H1 (cell line): ENCODE data around the gene CENPB. TPM values are rescaled to one million over a fixed set of nuclear protein-coding genes. Genes with fewer than 3 reads are reported as not detected.

Experiments used
- CTCF ChIA-PET: fragments of 300-600 bp; sonication (Branson Sonifier 250); formaldehyde crosslinking; loops from one replicate; lab custom pipeline; 2021; ENCODE audit not compliant: partially characterized antibody; lab: Charles Lee
- POLR2A ChIA-PET: fragments of 300-600 bp; sonication (Branson Sonifier 250); formaldehyde crosslinking; loops from one replicate; lab custom pipeline; 2021; ENCODE audit warnings: inconsistent platforms; ENCODE audit not compliant: partially characterized antibody; lab: Charles Lee
- DNase-seq, 2 experiments: peaks; one replicate each; pipeline versions ENCODE4 v3.0.0 to v3.0.0-alpha.2; 2010 to 2022; ENCODE audit warnings: low spot score in 2 of 2, low read depth in 1 of 2, mixed read lengths in 1 of 2
- FAIRE-seq: peaks from 2 replicates; lab custom pipeline; 2011; peaks lifted over from hg19 to GRCh38; lab: Jason Lieb, UNC
- H2AFZ ChIP-seq: 2 replicates; pipeline ENCODE4 v1.8.1; 2012; ENCODE audit warnings: low read length, inconsistent platforms
- H2AK5ac ChIP-seq: 2 replicates; pipeline ENCODE4 v1.6.1; 2013; ENCODE audit warnings: low read depth, low read length
- H2BK120ac ChIP-seq: replicated peaks from 2 replicates; pipeline ENCODE3; 2013; ENCODE audit warnings: low read depth, low read length, inconsistent platforms
- H2BK12ac ChIP-seq: 2 replicates; pipeline ENCODE4 v1.6.1; 2013; ENCODE audit warnings: low read depth, low read length
- H2BK15ac ChIP-seq: 2 replicates; pipeline ENCODE4 v1.6.1; 2013; ENCODE audit warnings: low read length
- H2BK20ac ChIP-seq: 2 replicates; pipeline ENCODE4 v1.6.1; 2013; ENCODE audit warnings: low read length
- H2BK5ac ChIP-seq: 2 replicates; pipeline ENCODE4 v1.6.1; 2013; ENCODE audit warnings: low read depth, low read length
- H3K14ac ChIP-seq: 2 replicates; pipeline ENCODE4 v1.6.1; 2013; ENCODE audit warnings: inconsistent platforms; ENCODE audit not compliant: insufficient read length
- H3K18ac ChIP-seq: 2 replicates; pipeline ENCODE4 v1.6.1; 2013; ENCODE audit warnings: low read length; ENCODE audit errors: extremely low read depth
- H3K23ac ChIP-seq: 2 replicates; pipeline ENCODE4 v1.6.1; 2013; ENCODE audit warnings: inconsistent platforms; ENCODE audit not compliant: insufficient read length
- H3K23me2 ChIP-seq: 2 replicates; pipeline ENCODE4 v1.6.1; 2013; ENCODE audit warnings: low read depth, low read length
- H3K27ac ChIP-seq: 2 replicates; pipeline ENCODE4 v1.6.1; 2011; ENCODE audit warnings: low read depth, low read length, inconsistent platforms
- H3K27me3 ChIP-seq, 4 experiments: replicated peaks in 1 of 4; 1 replicate in 1 of 4; 2 replicates in 3 of 4; pipeline versions ENCODE4 v1.6.1 to v1.8.1; 2011 to 2013; ENCODE audit warnings: low read length in 3 of 4, mild to moderate bottlenecking in 3 of 4, inconsistent platforms in 2 of 4, mixed read lengths in 2 of 4, moderate library complexity in 1 of 4; ENCODE audit not compliant: control insufficient read depth in 3 of 4, insufficient read depth in 3 of 4; ENCODE audit errors: extremely low read depth in 1 of 4
- H3K36me3 ChIP-seq, 4 experiments: 2 replicates each; pipeline versions ENCODE4 v1.6.1 to v1.8.1; 2011 to 2013; ENCODE audit warnings: mild to moderate bottlenecking in 4 of 4, low read length in 3 of 4, moderate library complexity in 2 of 4, control low read depth in 1 of 4, inconsistent platforms in 1 of 4; ENCODE audit not compliant: insufficient read depth in 4 of 4, control insufficient read depth in 2 of 4
- H3K4ac ChIP-seq: replicated peaks from 2 replicates; pipeline ENCODE3; 2013; ENCODE audit warnings: low read length, low read depth, mixed read lengths, inconsistent platforms; ENCODE audit not compliant: insufficient read length
- H3K4me1 ChIP-seq, 4 experiments: replicated peaks in 1 of 4; 1 replicate in 1 of 4; 2 replicates in 3 of 4; pipeline versions ENCODE4 v1.6.1 to v1.8.1; 2011 to 2013; ENCODE audit warnings: low read length in 3 of 4, inconsistent platforms in 2 of 4, mixed read lengths in 1 of 4; ENCODE audit not compliant: insufficient read depth in 4 of 4, control insufficient read depth in 3 of 4
- H3K4me2 ChIP-seq, 2 experiments: 2 replicates each; pipeline versions ENCODE4 v1.6.1 to v1.8.1; 2011 to 2013; ENCODE audit warnings: low read depth in 2 of 2, low read length in 2 of 2, control low read depth in 1 of 2, inconsistent platforms in 1 of 2, mild to moderate bottlenecking in 1 of 2; ENCODE audit not compliant: insufficient read depth in 1 of 2
- H3K4me3 ChIP-seq, 4 experiments: fragments of 200-600, 300-600 bp in 1 of 4; sonication (generic), shearing (Covaris generic), sonication (Bioruptor Twin) in 1 of 4; 2 replicates each; pipeline versions ENCODE4 v1.5.1 to v1.8.1; 2011 to 2016; ENCODE audit warnings: low read length in 4 of 4, low read depth in 3 of 4, control low read depth in 2 of 4, inconsistent platforms in 2 of 4, mild to moderate bottlenecking in 2 of 4, mixed read lengths in 1 of 4, moderate library complexity in 1 of 4; ENCODE audit not compliant: insufficient read depth in 2 of 4; ENCODE audit errors: extremely low read depth in 1 of 4
- H3K56ac ChIP-seq: replicated peaks from 2 replicates; pipeline ENCODE3; 2013; ENCODE audit warnings: low read depth, mild to moderate bottlenecking, mixed read lengths, low read length, inconsistent platforms; ENCODE audit not compliant: insufficient read length
- H3K79me1 ChIP-seq: 2 replicates; pipeline ENCODE4 v1.6.1; 2013; ENCODE audit warnings: low read depth, low read length, control low read depth
- H3K79me2 ChIP-seq, 2 experiments: 2 replicates each; pipeline versions ENCODE4 v1.6.1 to v1.8.1; 2012 to 2013; ENCODE audit warnings: low read length in 2 of 2, mild to moderate bottlenecking in 2 of 2, inconsistent platforms in 1 of 2; ENCODE audit not compliant: insufficient read depth in 2 of 2, control insufficient read depth in 1 of 2
- H3K9ac ChIP-seq, 4 experiments: replicated peaks in 1 of 4; 1 replicate in 1 of 4; 2 replicates in 3 of 4; pipeline versions ENCODE4 v1.6.1 to v1.8.1; 2011 to 2013; ENCODE audit warnings: low read depth in 3 of 4, low read length in 3 of 4, control low read depth in 2 of 4, mild to moderate bottlenecking in 2 of 4, moderate library complexity in 2 of 4, inconsistent platforms in 1 of 4; ENCODE audit errors: extremely low read depth in 1 of 4
- H3K9me3 ChIP-seq, 2 experiments: 2 replicates each; pipeline versions ENCODE4 v1.6.1 to v1.8.1; 2012 to 2013; ENCODE audit warnings: mild to moderate bottlenecking in 2 of 2, moderate library complexity in 2 of 2, control low read depth in 1 of 2, inconsistent platforms in 1 of 2, low read depth in 1 of 2, low read length in 1 of 2, mixed read lengths in 1 of 2; ENCODE audit not compliant: insufficient read depth in 2 of 2
- H4K20me1 ChIP-seq, 2 experiments: replicated peaks in 1 of 2; 2 replicates each; pipeline versions ENCODE3 to v1.8.1; 2011 to 2013; ENCODE audit warnings: inconsistent platforms in 2 of 2, low read length in 2 of 2, mild to moderate bottlenecking in 1 of 2; ENCODE audit not compliant: insufficient read depth in 2 of 2, control insufficient read depth in 1 of 2
- H4K5ac ChIP-seq: 2 replicates; pipeline ENCODE4 v1.6.1; 2013; ENCODE audit warnings: low read length, low read depth, mixed read lengths, inconsistent platforms; ENCODE audit not compliant: insufficient read length
- H4K8ac ChIP-seq: 2 replicates; pipeline ENCODE4 v1.8.0; 2013; ENCODE audit warnings: mild to moderate bottlenecking, moderate library complexity, low read length, inconsistent platforms; ENCODE audit not compliant: insufficient read depth; ENCODE audit errors: extremely low read depth
- H4K91ac ChIP-seq: replicated peaks from 2 replicates; pipeline ENCODE3; 2013; ENCODE audit warnings: low read length, mixed read lengths, inconsistent platforms; ENCODE audit not compliant: insufficient read length
- CBX8 ChIP-seq: fragments of 300-800, 300-1000 bp; sonication (generic); IDR thresholded peaks from 2 replicates; pipeline ENCODE4 v1.7.1; 2016; ENCODE audit warnings: low read depth, low read length, borderline replicate concordance
- EP300 ChIP-seq, 2 experiments: IDR thresholded peaks; 1 replicate in 1 of 2; 2 replicates in 1 of 2; pipeline ENCODE4 v1.6.1; 2011 to 2012; ENCODE audit warnings: low read depth in 2 of 2, low read length in 2 of 2, mild to moderate bottlenecking in 2 of 2, borderline replicate concordance in 1 of 2, inconsistent platforms in 1 of 2, moderate library complexity in 1 of 2
- POLR2AphosphoS5 ChIP-seq: IDR thresholded peaks from 2 replicates; pipeline ENCODE4 v1.6.1; 2011; ENCODE audit warnings: low read depth, low read length
- SIRT6 ChIP-seq: IDR thresholded peaks from one replicate; pipeline ENCODE4 v1.7.1; 2012; ENCODE audit warnings: low read length, inconsistent platforms
- TEAD4 ChIP-seq: IDR thresholded peaks from 2 replicates; pipeline ENCODE4 v1.6.1; 2012; ENCODE audit warnings: low read depth, low read length, inconsistent platforms, mixed read lengths
- YY1 ChIP-seq: IDR thresholded peaks from 2 replicates; pipeline ENCODE4 v1.6.1; 2011; ENCODE audit warnings: low read depth, mild to moderate bottlenecking, low read length
- WGBS, 2 experiments: shearing (Covaris generic) in 1 of 2; methylation state at CpG; one replicate each; pipeline versions ENCODE4 v1.1.6 to v1.1.7; 2013 to 2015; ENCODE audit warnings: low lambda C conversion rate in 2 of 2, mixed read lengths in 2 of 2, inconsistent platforms in 1 of 2, low coverage in 1 of 2, missing lambda C conversion rate in 1 of 2; ENCODE audit not compliant: insufficient replicate concordance in 2 of 2, insufficient coverage in 1 of 2, insufficient read length in 1 of 2; ENCODE audit errors: extremely low coverage in 1 of 2, missing lambda C conversion rate in 1 of 2; 5-methylcytosine and 5-hydroxymethylcytosine counted together
- polyA plus RNA-seq, 7 experiments: library from polyadenylated mRNA; depleted of rRNA in 3 of 7; stranded (reverse) in 5 of 7; unstranded in 2 of 7; fragments of >200 nt in 5 of 7; fragments of 200-250 nt in 2 of 7; gene quantifications; 1 replicate in 5 of 7; 2 replicates in 1 of 7; 4 replicates in 1 of 7; pipeline versions ENCODE4 v1.2.1 to v1.2.3, GENCODE V29; 2011 to 2013; ENCODE audit warnings: missing spikeins in 2 of 7, mixed read lengths in 2 of 7
- total RNA-seq: library from RNA; stranded (reverse); fragmentation: NEBNext Ultra II Directional; extraction: Animal tissue kit (Norgen Biotek cat#: 25700); gene quantifications from 2 replicates; pipeline ENCODE4 v1.2.1, GENCODE V29; 2021

Gene CENPB
- total and polyA plus RNA-seq, 2 of the 8 experiments (the other 6 are each of a cell fraction or from before 2014, with no cell fraction given): 17.7 to 51.6 TPM

- Histone ChIP-seq H2BK5ac (no peak overlapping the region), H3K23me2 (peaks cover 13% of the 10 kb centered on the region; the same call in 1 of the 2 replicates), H3K27ac (no peak overlapping the region), H3K14ac (no peak overlapping the region), H3K4me1 (peaks cover 0 to 10% (median 2%) of the 10 kb centered on the region in 4 experiments; a peak in 5 of 7 replicates), H3K4me2 (no peak overlapping the region), H2BK15ac (no peak overlapping the region), H4K91ac (no peak overlapping the region), H3K79me1 (peaks cover 6% of the 10 kb centered on the region), H4K8ac (no peak overlapping the region), H2AFZ (no peak overlapping the region), H2AK5ac (no peak overlapping the region), H3K9ac (no peak overlapping the region), H3K18ac (no peak overlapping the region), H3K4ac (no peak overlapping the region), H3K27me3 (peaks cover 4 to 16% (median 11%) of the 10 kb centered on the region in 4 experiments), H4K5ac (no peak overlapping the region), H2BK120ac (no peak overlapping the region), H3K4me3 (no peak overlapping the region), H2BK12ac (no peak overlapping the region), H4K20me1 (peaks cover 8 to 30% of the 10 kb centered on the region in 2 experiments), H3K23ac (no peak overlapping the region), H2BK20ac (no peak overlapping the region), H3K79me2 (no peaks in the 10 kb centered on the region; a peak in 1 of 4 replicates), H3K9me3 (no peaks in the 10 kb centered on the region), H3K36me3 (peaks cover 0 to 9% (median 2%) of the 10 kb centered on the region in 4 experiments; a peak in 6 of 8 replicates), H3K56ac (no peak overlapping the region)
- 96% methylated on average over 4 of the region's 7 CpGs; no CpG with 5 or more reads in 1 of the 2 experiments for WGBS, 2 experiments
- DNase-seq (no peak), FAIRE-seq (no peak)
- POLR2A ChIA-PET: interaction anchor here (0.9 to 5.9 kb wide), 5 partner anchors 9 to 63 kb away, joined by 3 to 46 read pairs (median 5); partner anchors contain the start of gene ADISSP
- CTCF ChIA-PET: interaction anchor here (0.6 to 18.6 kb wide), 14 partner anchors 8 to 198 kb away, joined by 3 to 308 read pairs (median 4); partner anchors contain the start of genes ADISSP, AP5S1, HSPA12B and SIGLEC1
- TF ChIP-seq EP300 (IDR thresholded peaks at IDR 0.05; ENCODE audit: borderline replicate concordance in 1 of 2, low read depth in 2 of 2, low read length in 2 of 2): no peak
- TF ChIP-seq SIRT6: no peak
- no peak for TF ChIP-seq TEAD4
- TF ChIP-seq CBX8: no peak
- no peak for TF ChIP-seq YY1
- no peak for TF ChIP-seq POLR2AphosphoS5
These were observed 31.3 kb downstream of the CENPB start for GRCh38 chr20:3755269-3755668.
